NOMO-1 (cell line): ENCODE measurements around the gene ZC3H7B.
"Not testable (repeated sequence)": the region's sequence is repeated elsewhere in the genome, so short reads cannot be mapped to it uniquely, and the experiment has no call there.

Source experiments
- DNase-seq, 2 experiments: peaks; one replicate each; lab custom pipeline; 2025; ENCODE audit not compliant: unreplicated experiment in 2 of 2; lab: John Stamatoyannopoulos, UW

The ZC3H7B gene

GRCh38 chr22:41368543-41369423 is 67.5 kb downstream of the ZC3H7B start:
- DNase-seq: no peak

GRCh38 chr22:41369424-41369745 is 68.1 kb downstream of the ZC3H7B start:
- no peak for DNase-seq

GRCh38 chr22:41369837-41370236 is 68.5 kb downstream of the ZC3H7B start:
- DNase-seq: no peak

- DNase-seq: peak in 1 of 2 experiments; percentile 30
Observed at GRCh38 chr22:41377846-41378245, 76.5 kb downstream of the ZC3H7B start.

- no peak for DNase-seq
Observed at GRCh38 chr22:41380993-41381328, 79.6 kb downstream of the ZC3H7B start.

- DNase-seq: peak; percentile 96 to 98
Observed at GRCh38 chr22:41381329-41382097, 80.2 kb downstream of the ZC3H7B start, which contains the start of gene TEF. TSS of gene TEF (plus strand) at chr22:41381942. CDS start at chr22:41382045, 103 bp downstream.

GRCh38 chr22:41382098-41382578 is 80.8 kb downstream of the ZC3H7B start:
- no peak for DNase-seq

GRCh38 chr22:41382610-41383009 is 81.3 kb downstream of the ZC3H7B start:
- DNase-seq: no peak

- DNase-seq: no peak
Observed at GRCh38 chr22:41383085-41383484, 81.8 kb downstream of the ZC3H7B start.

GRCh38 chr22:41384128-41384527 is 82.8 kb downstream of the ZC3H7B start:
- DNase-seq: no peak

GRCh38 chr22:41387341-41387740 is 86.0 kb downstream of the ZC3H7B start:
- no peak for DNase-seq

- DNase-seq: no peak
Observed at GRCh38 chr22:41394012-41394356, 92.7 kb downstream of the ZC3H7B start.

- DNase-seq: no peak
Observed at GRCh38 chr22:41395531-41396240, 94.4 kb downstream of the ZC3H7B start.

- no peak for DNase-seq
Observed at GRCh38 chr22:41397143-41397811, 96.0 kb downstream of the ZC3H7B start.

GRCh38 chr22:41398921-41399320 is 97.6 kb downstream of the ZC3H7B start:
- DNase-seq: no peak

GRCh38 chr22:41401781-41402648 is 100.7 kb downstream of the ZC3H7B start:
- DNase-seq: no peak

- DNase-seq: not testable (repeated sequence)
Observed at GRCh38 chr22:41402851-41403250, 101.5 kb downstream of the ZC3H7B start.

GRCh38 chr22:41403532-41404318 is 102.4 kb downstream of the ZC3H7B start:
- DNase-seq: peak; percentile 67 to 75

- DNase-seq: no peak
Observed at GRCh38 chr22:41405588-41405987, 104.3 kb downstream of the ZC3H7B start.
